H1 (cell line): ENCODE data around the gene ZBTB40. TPM values are rescaled to one million over a fixed set of nuclear protein-coding genes. Genes with fewer than 3 reads are reported as not detected.

Source experiments
- RBBP5 ChIP-seq: IDR thresholded peaks from 2 replicates; pipeline ENCODE4 v1.7.1; 2012; ENCODE audit warnings: low read depth, mild to moderate bottlenecking, inconsistent platforms, low read length, moderate library complexity, borderline replicate concordance
- polyA plus RNA-seq, 7 experiments: library from polyadenylated mRNA; depleted of rRNA in 3 of 7; stranded (reverse) in 5 of 7; unstranded in 2 of 7; fragments of >200 nt in 5 of 7; fragments of 200-250 nt in 2 of 7; gene quantifications; 1 replicate in 5 of 7; 2 replicates in 1 of 7; 4 replicates in 1 of 7; pipeline versions ENCODE4 v1.2.1 to v1.2.3, GENCODE V29; 2011 to 2013; ENCODE audit warnings: missing spikeins in 2 of 7, mixed read lengths in 2 of 7
- total RNA-seq: library from RNA; stranded (reverse); fragmentation: NEBNext Ultra II Directional; extraction: Animal tissue kit (Norgen Biotek cat#: 25700); gene quantifications from 2 replicates; pipeline ENCODE4 v1.2.1, GENCODE V29; 2021

ZBTB40 gene
- total and polyA plus RNA-seq, 2 of the 8 experiments (the other 6 are each of a cell fraction or from before 2014, with no cell fraction given) = 3.1 to 19.3 TPM

DNA sequence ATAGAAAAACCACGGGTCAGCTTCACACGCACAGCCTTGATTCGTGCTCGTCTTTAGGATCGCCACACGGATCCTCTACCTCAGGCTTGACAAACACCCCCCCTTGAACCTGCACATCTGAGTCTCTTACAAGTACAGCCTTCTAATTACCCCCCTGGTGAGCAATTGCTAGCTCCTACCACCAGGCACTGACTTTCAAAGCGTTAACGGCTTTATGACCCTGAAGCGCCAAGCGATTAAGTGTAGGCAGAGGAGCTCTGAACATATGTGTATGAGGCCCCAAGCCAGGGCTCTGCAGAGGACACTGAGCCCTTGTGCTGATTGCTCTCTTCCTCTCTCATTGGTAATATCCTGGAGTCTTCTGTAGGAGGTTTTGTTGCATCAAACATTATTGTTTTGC is 55.9 kb downstream of the ZBTB40 start (continued):
- TF ChIP-seq RBBP5 = no peak
